HUES6 (cell line): ENCODE measurements around the gene AMER3.
"Not testable (repeated sequence)": the region's sequence is repeated elsewhere in the genome, so short reads cannot be mapped to it uniquely, and the experiment has no call there.

ENCODE experiments used
- H3K27ac ChIP-seq: 2 replicates; pipeline ENCODE4 v1.7.0; 2013; ENCODE audit warnings: low read depth, mild to moderate bottlenecking, low read length, inconsistent platforms
- H3K27me3 ChIP-seq: 2 replicates; pipeline ENCODE4 v1.6.1; 2013; ENCODE audit warnings: low read length; ENCODE audit not compliant: control insufficient read depth, insufficient read depth
- H3K36me3 ChIP-seq: 2 replicates; pipeline ENCODE4 v1.6.1; 2013; ENCODE audit warnings: low read length; ENCODE audit not compliant: control insufficient read depth, insufficient read depth
- H3K4me1 ChIP-seq: 2 replicates; pipeline ENCODE4 v1.6.1; 2013; ENCODE audit warnings: low read length; ENCODE audit not compliant: control insufficient read depth, insufficient read depth
- H3K4me3 ChIP-seq: 2 replicates; pipeline ENCODE4 v1.5.1; 2013; ENCODE audit warnings: low read depth, low read length
- H3K9ac ChIP-seq: one replicate; pipeline ENCODE4 v1.6.1; 2013; ENCODE audit warnings: mild to moderate bottlenecking, low read length
- H3K9me3 ChIP-seq: 2 replicates; pipeline ENCODE4 v1.6.1; 2013; ENCODE audit warnings: low read depth, low read length; ENCODE audit not compliant: control insufficient read depth, insufficient read depth

The AMER3 gene

DNA sequence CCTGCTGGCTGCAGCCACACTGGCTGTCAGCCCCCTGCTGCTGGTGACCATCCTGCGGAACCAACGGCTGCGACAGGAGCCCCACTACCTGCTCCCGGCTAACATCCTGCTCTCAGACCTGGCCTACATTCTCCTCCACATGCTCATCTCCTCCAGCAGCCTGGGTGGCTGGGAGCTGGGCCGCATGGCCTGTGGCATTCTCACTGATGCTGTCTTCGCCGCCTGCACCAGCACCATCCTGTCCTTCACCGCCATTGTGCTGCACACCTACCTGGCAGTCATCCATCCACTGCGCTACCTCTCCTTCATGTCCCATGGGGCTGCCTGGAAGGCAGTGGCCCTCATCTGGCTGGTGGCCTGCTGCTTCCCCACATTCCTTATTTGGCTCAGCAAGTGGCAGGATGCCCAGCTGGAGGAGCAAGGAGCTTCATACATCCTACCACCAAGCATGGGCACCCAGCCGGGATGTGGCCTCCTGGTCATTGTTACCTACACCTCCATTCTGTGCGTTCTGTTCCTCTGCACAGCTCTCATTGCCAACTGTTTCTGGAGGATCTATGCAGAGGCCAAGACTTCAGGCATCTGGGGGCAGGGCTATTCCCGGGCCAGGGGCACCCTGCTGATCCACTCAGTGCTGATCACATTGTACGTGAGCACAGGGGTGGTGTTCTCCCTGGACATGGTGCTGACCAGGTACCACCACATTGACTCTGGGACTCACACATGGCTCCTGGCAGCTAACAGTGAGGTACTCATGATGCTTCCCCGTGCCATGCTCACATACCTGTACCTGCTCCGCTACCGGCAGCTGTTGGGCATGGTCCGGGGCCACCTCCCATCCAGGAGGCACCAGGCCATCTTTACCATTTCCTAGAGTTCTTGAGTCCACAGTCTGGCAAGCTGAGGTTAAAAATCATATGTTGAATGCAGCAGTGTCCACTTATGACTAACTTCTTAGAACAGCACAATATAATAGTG is 25.7 kb upstream of the AMER3 start:
- H3K27me3 ChIP-seq: peaks cover 17% of the 10 kb centered on the region
- no peak overlapping the region for H3K4me3 ChIP-seq
- no peak overlapping the region for H3K9ac ChIP-seq
- peaks cover 11% of the 10 kb centered on the region for H3K4me1 ChIP-seq
- no peak overlapping the region for H3K27ac ChIP-seq
- no peaks in the 10 kb centered on the region for H3K36me3 ChIP-seq
- no peaks in the 10 kb centered on the region for H3K9me3 ChIP-seq

DNA sequence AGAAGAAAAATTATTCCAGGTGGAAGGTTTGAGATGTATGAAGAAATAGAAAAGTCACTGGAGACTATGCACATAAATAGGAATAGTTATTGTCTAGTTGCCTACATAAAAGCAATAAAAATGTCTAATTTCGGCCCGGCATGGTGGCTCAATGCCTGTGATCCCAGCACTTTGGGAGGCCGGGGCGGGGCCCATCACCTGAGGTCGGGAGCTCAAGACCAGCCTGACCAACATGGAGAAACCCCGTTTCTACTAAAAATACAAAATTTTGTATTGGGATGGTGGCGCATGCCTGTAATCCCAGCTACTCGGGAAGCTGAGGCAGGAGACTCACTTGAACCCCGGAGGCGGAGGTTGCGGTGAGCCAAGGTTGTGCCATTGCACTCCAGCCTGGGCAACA is 23.1 kb upstream of the AMER3 start:
- H3K36me3 ChIP-seq, H3K4me1 ChIP-seq, H3K4me3 ChIP-seq, H3K27ac ChIP-seq, H3K9me3 ChIP-seq, H3K9ac ChIP-seq: not testable (repeated sequence)
- peaks cover 10% of the 10 kb centered on the region for H3K27me3 ChIP-seq

DNA sequence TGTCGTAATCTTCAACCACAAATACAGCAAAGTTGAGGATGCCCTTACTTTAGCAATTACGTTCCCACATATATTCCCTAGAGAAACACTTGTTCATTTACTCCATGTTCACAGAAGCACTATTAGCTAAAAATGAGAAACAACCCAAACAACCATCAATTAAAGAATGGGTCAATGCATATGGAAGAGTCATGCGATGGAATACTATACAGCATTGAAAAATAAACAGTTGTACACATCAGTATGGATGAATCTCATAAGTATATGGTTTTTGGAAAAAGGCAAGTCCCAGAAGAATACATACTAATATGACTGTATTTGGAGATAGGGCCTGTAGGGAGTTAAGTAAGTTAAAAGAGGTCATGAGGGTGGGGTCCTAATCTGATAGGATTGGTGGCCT is 20.1 kb upstream of the AMER3 start:
- H3K9ac ChIP-seq: no peak overlapping the region

DNA sequence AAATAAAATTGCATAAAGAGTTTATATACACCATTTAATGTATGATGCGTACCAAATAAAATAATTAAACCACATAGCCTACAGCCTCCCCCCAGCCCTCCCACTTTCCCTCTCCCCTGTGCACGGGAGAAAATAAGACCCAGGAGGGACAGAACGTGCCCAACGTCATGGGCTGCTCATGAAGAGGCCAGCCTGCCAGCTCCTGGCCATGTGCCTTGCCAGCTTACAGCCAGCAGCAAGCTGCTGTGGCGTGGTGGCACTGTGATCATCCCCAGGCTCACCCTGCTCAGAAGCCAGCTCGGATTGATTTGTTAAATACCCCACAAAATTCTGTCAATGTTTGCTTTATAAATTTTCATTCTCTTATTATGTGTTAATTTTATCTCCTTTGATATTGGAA is 18.9 kb upstream of the AMER3 start:
- Histone ChIP-seq H3K4me1 (no peaks in the 10 kb centered on the region), H3K27ac (no peak overlapping the region), H3K4me3 (no peak overlapping the region), H3K27me3 (no peaks in the 10 kb centered on the region), H3K9me3 (no peaks in the 10 kb centered on the region), H3K9ac (no peak overlapping the region), H3K36me3 (no peaks in the 10 kb centered on the region)

More for the DNA sequence above, 20.1 kb upstream of the AMER3 start:
- H3K4me3 ChIP-seq: no peak overlapping the region
- H3K27me3 ChIP-seq: peaks cover 2% of the 10 kb centered on the region; the same call in 1 of the 2 replicates
- no peak overlapping the region for H3K27ac ChIP-seq
- no peaks in the 10 kb centered on the region for H3K4me1 ChIP-seq
- H3K36me3 ChIP-seq: no peaks in the 10 kb centered on the region
- no peaks in the 10 kb centered on the region for H3K9me3 ChIP-seq

DNA sequence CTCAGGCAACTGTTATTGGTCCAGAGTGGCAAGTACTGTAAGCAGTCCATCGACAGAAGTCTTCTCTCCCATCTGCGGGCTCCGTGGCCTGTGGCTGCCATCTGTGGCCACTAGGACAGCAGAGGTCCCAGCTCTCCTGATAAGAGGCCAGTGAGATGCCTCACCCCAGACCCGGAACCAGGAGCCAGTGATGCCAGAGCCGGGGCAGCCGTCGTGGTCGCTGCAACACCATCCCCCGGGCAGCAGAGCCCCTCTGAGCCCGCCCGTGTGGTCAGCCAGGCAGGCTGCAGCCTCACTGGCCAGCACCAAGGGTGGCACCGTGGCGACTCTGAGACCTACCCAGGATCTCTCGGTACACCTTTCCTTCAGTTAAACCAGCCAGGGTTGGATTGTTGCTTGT is 17.7 kb upstream of the AMER3 start:
- H3K9ac ChIP-seq: no peak overlapping the region
- H3K27me3 ChIP-seq: no peaks in the 10 kb centered on the region
- H3K27ac ChIP-seq: no peak overlapping the region
- no peaks in the 10 kb centered on the region for H3K36me3 ChIP-seq
- no peaks in the 10 kb centered on the region for H3K9me3 ChIP-seq
- H3K4me3 ChIP-seq: no peak overlapping the region
- no peaks in the 10 kb centered on the region for H3K4me1 ChIP-seq

DNA sequence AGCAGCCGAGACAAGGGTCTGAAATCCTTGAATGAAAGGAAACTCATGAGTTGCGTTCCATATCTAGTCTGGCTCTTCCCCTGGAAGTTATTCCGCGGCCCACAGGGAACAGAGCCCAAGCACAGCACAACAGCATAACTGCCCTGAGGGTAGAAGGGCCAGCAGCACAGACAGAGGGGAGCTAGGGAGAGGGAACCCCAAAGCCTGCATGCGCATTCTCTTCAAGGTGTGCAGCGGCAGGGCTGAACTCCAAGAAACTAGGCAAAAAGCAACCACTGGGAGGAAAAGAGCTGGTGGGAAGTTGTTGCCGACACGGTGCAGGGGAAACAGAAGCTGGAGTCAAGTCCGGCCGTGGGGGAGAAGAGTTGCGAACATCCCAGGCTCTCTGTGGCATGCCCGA is 14.7 kb upstream of the AMER3 start:
- Histone ChIP-seq H3K4me3 (no peak overlapping the region), H3K9me3 (no peaks in the 10 kb centered on the region), H3K27ac (no peak overlapping the region), H3K9ac (no peak overlapping the region), H3K36me3 (no peaks in the 10 kb centered on the region), H3K4me1 (peaks cover 22% of the 10 kb centered on the region), H3K27me3 (no peaks in the 10 kb centered on the region)

DNA sequence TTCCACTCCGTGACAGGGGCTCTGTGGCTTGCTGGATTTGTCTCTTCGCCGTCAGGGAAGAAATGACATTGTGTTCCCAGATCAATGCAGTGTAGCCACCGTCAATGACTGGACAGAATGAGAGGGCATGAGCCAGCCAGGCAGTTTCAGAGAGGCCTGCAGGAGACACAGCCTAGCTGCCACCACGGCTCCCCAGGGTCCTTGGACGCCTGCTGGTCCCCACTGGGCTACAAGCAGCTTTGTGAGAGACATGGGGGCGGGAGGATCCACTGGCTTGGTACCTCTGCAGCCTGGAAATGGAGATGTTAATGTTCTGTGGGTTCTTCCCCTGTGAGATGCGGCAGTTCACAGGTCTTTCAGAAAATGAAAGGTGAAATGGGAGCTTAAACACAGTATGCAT is 12.1 kb upstream of the AMER3 start:
- Histone ChIP-seq H3K36me3 (no peaks in the 10 kb centered on the region), H3K27me3 (no peaks in the 10 kb centered on the region), H3K9me3 (no peaks in the 10 kb centered on the region), H3K9ac (peak overlapping the region; percentile 77), H3K4me3 (no peak overlapping the region), H3K27ac (peak overlapping the region; percentile 59; the same call in 1 of the 2 replicates), H3K4me1 (peaks cover 25% of the 10 kb centered on the region)

DNA sequence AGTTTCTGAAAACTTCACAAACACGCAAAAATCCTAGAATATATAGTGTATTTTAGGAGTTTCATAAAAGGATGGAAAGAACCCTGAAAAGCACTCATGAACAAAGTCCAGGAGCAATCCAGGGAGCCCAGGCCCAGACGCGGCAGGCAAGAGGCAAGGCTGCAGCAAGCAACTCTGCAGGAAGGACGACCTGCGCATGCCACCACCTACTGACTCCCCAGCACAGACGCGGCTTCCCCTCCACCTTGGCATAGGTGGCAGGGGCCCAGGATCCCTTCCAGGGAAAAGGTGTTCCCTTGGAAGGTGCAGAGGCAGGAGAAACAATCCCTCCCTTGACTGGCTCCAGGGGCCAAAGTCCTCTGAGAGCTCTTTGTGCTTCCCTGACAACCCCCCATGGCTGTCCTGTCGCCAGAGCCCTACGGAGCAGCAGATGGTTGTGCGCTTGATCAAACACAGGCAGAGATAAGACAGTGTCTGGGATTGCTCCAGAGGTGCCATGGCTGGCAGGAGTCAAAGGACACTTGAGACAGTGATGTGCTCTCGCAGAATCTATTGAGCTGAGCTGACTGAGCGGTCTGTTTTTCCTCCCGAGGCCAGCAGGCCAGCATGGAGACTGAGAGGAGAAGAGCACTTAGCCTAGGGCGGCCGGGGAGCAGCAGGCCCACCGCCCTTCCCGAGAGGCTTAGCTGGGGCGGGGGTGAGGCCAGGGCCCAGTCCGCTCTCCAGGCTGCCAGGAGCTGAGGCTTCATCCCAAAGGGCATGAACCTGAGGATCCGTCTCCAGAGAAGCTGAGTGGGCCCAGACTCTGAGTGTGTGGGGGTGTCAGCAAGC is 10.8 kb upstream of the AMER3 start:
- Histone ChIP-seq H3K9ac (peak overlapping the region; percentile 77), H3K4me3 (no peak overlapping the region), H3K36me3 (no peaks in the 10 kb centered on the region), H3K27ac (peak overlapping the region; percentile 59; the same call in 1 of the 2 replicates), H3K9me3 (no peaks in the 10 kb centered on the region), H3K4me1 (peaks cover 25% of the 10 kb centered on the region), H3K27me3 (no peaks in the 10 kb centered on the region)

DNA sequence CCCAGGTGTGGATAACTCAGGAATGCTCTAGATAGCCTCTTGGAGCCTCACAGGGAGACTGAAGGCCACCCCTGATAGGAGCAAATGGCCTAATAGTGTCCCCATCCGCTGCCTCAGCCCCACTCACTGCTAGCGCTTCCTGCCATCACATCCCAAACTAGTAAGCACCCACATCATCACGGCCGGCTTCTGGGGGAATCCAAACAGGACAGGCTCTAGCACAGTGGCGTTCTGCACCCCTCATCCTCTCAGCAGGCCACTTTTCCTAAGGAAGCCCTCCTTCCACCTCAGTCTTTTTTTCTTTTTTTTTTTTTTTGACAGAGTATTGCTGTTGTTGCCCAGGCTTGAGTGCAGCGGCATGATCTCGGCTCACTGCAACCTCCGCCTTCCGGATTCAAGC is 6.3 kb upstream of the AMER3 start:
- H3K27me3 ChIP-seq: peaks cover 3% of the 10 kb centered on the region; the same call in 1 of the 2 replicates
- no peaks in the 10 kb centered on the region for H3K36me3 ChIP-seq
- H3K9ac ChIP-seq: no peak overlapping the region
- H3K9me3 ChIP-seq: no peaks in the 10 kb centered on the region
- no peak overlapping the region for H3K27ac ChIP-seq
- peaks cover 14% of the 10 kb centered on the region for H3K4me1 ChIP-seq
- H3K4me3 ChIP-seq: no peak overlapping the region

DNA sequence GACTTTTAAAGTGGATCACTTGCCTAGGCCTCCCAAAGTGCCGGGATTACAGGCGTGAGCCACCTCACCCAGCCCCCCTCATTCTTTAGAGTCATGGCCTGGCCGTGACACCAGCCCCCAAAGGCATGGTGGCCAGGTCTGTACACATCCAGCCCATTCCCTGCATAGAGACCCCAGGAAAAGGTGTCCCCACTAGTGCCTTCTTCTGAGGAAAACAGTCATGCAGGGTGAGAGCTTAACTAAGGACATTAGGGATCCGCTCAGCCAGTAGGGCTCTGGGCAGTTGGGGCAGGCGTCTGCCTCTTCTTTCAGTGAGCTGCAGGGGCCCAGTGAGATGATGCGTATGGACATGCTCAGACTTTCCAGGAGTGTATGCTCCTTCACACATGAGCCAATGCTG is 5.7 kb upstream of the AMER3 start:
- no peaks in the 10 kb centered on the region for H3K36me3 ChIP-seq
- H3K9ac ChIP-seq: no peak overlapping the region
- no peaks in the 10 kb centered on the region for H3K9me3 ChIP-seq
- no peak overlapping the region for H3K27ac ChIP-seq
- peaks cover 9% of the 10 kb centered on the region; the same call in 1 of the 2 replicates for H3K4me1 ChIP-seq
- H3K4me3 ChIP-seq: no peak overlapping the region
- peaks cover 8% of the 10 kb centered on the region for H3K27me3 ChIP-seq

DNA sequence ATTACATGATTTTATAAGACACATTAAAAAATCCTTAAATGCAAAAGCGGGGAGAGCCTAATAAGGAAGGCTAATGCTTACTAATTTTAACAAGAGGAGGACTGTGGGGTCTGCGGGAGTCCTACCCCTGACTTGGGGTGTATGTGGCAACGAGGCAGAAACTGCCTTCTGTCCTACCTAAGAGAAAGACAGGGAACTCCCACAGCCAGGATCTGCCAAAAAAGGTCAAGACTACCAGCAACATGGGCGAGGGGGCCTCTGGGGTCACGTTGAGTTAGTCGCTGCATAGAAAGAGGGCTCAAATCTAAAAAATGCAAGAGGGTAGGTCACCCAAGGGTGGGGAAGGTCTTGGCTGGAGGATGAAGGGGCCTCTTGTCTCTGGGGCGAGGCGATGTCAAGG is 529 bp upstream of the AMER3 start:
- H3K9ac ChIP-seq: no peak overlapping the region

More for the DNA sequence above, 529 bp upstream of the AMER3 start:
- H3K27ac ChIP-seq: no peak overlapping the region
- peaks cover 15% of the 10 kb centered on the region for H3K4me1 ChIP-seq
- no peaks in the 10 kb centered on the region for H3K36me3 ChIP-seq
- H3K4me3 ChIP-seq: peak overlapping the region; percentile 82
- no peaks in the 10 kb centered on the region for H3K9me3 ChIP-seq
- H3K27me3 ChIP-seq: peaks cover 50% of the 10 kb centered on the region
